Left cardiac atrium (tissue), 4 donors: ENCODE results near the gene OPN1LW. TPM values are rescaled to one million over a fixed set of nuclear protein-coding genes. Genes with fewer than 3 reads are reported as not detected.
"Not testable (repeated sequence)": the region's sequence is repeated elsewhere in the genome, so short reads cannot be mapped to it uniquely, and the experiment has no call there.

Experiments
- ATAC-seq, 2 donors: fragments of 200-7000 bp; cut with Tn5 transposase; one replicate each; pipeline ENCODE4 v1.9.1; 2020; ENCODE audit warnings: mild to moderate bottlenecking in 2 of 2, moderate library complexity in 2 of 2
- DNase-seq: peaks from one replicate; pipeline ENCODE4 v3.0.0-alpha.2; 2020
- intact Hi-C, 2 donors: fragments of 100-400 bp; cut with DNase I; formaldehyde crosslinking; loops; one replicate each; pipeline versions ENCODE4 v1.14.1 to v1.15.1; 2022 to 2023
- total RNA-seq, 2 donors: library from RNA; stranded (reverse); fragmentation: NEBNext Ultra II Directional; extraction: Animal tissue kit (Norgen Biotek cat#: 25700); gene quantifications; one replicate each; pipeline ENCODE4 v1.2.1, GENCODE V29; 2021
- donor health status: DM: no; HTN: yes; CAD: no.
- donor health status: DM: no; HTN: yes; CAD: no; lungs with severe emphysema.
- donor health status: DM: yes; HTN: yes; CAD: no.
- donor health status: Dilated cardiomyopathy.

The OPN1LW gene
- total RNA-seq, 2 donors from 2014 or later, result not detected

GRCh38 chrX:154192846-154193245 lies 48.8 kb downstream of the OPN1LW start:
- ATAC-seq, DNase-seq, intact Hi-C loops: not testable (repeated sequence)

DNA sequence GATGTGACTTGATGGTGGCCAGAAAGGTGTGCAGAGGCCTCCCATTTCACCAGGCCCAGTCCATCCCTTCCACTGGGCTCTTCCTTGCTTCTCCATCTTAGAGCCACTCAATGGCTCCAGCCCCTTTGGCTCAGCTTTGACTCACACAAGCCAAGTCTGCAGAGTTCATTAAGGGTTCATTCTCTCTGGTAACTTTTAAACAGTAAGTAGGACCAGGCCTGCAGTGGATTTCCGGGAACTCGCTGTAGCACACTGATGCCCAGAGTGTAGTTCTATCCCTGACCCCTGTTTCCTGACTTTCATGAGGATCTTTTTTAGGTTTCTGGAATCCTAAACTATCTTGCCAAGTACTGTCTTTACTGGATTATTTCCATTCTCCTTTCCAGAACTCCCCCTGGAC lies 50.3 kb downstream of the OPN1LW start:
- DNase-seq, intact Hi-C loops: not testable (repeated sequence)
- peak in 1 of 2 donors; percentile 86 for ATAC-seq

- ATAC-seq, intact Hi-C loops: not testable (repeated sequence)
These were observed 52.4 kb downstream of the OPN1LW start for GRCh38 chrX:154196466-154196865.

More at GRCh38 chrX:154196466-154196865, 52.4 kb downstream of the OPN1LW start:
- not testable (repeated sequence) for DNase-seq

Other genes starting within 250 kb of the OPN1LW start
- 1 to 10 TPM; 3.7 to 3.8 TPM for gene AVPR2, start 239.6 kb upstream of the OPN1LW start, total RNA-seq
- 10 to 100 TPM; 19.3 to 20.4 TPM for gene ARHGAP4, start 218.0 kb upstream of the OPN1LW start, total RNA-seq
- 10 to 100 TPM; 67.4 to 81.4 TPM for gene NAA10, start 209.2 kb upstream of the OPN1LW start, total RNA-seq
- 10 to 100 TPM; 14.7 to 14.8 TPM for gene RENBP, start 199.6 kb upstream of the OPN1LW start, total RNA-seq
- gene HCFC1, start 172.4 kb upstream of the OPN1LW start, total RNA-seq, result 10 to 100 TPM; 30.4 to 35.7 TPM
- gene TMEM187, start 171.5 kb upstream of the OPN1LW start, total RNA-seq, result 1 to 10 TPM; 7.7 to 9.2 TPM
- 10 to 100 TPM; 47.2 to 58.6 TPM for gene IRAK1, start 124.3 kb upstream of the OPN1LW start, total RNA-seq
- 10 to 100 TPM; 35.4 to 42.4 TPM for gene MECP2, start 46.5 kb upstream of the OPN1LW start, total RNA-seq
- not detected for gene OPN1MW, start 38.4 kb downstream of the OPN1LW start, total RNA-seq
- not detected for gene OPN1MW2, start 75.5 kb downstream of the OPN1LW start, total RNA-seq
- not detected for gene OPN1MW3, start 113.3 kb downstream of the OPN1LW start, total RNA-seq
- gene TEX28, start 150.9 kb downstream of the OPN1LW start, total RNA-seq, result not detected
- gene TKTL1, start 151.6 kb downstream of the OPN1LW start, total RNA-seq, result 1 to 10 TPM; 4.1 to 7.0 TPM
- gene FLNA, start 230.4 kb downstream of the OPN1LW start, total RNA-seq, result 100 to 1,000 TPM; 406 to 476 TPM
- gene EMD, start 235.1 kb downstream of the OPN1LW start, total RNA-seq, result 10 to 100 TPM; 54.5 to 70.9 TPM